Hematopoietic multipotent progenitor cell treated with erythropoietin and hydrocortisone succinate and interleukin-3 and kit ligand, for 17 days (in vitro differentiated cells): ENCODE data around the gene CD19.

Source experiments
- DNase-seq: peaks from one replicate; pipeline ENCODE4 v3.0.0-alpha.2; 2015; ENCODE audit warnings: low spot score

The CD19 gene

GRCh38 chr16:28982949-28983348, 51.2 kb downstream of the CD19 start:
- DNase-seq, result no peak

- no peak for DNase-seq
Observed at GRCh38 chr16:28983644-28984043, 51.9 kb downstream of the CD19 start.

GRCh38 chr16:28984091-28984490, 52.3 kb downstream of the CD19 start:
- DNase-seq, result no peak

GRCh38 chr16:28984619-28985135, 52.9 kb downstream of the CD19 start, which contains the start of gene LAT:
Gene LAT, plus strand, starts transcription at chr16:28985052. Its CDS starts 366 bp downstream, at chr16:28985418.
- DNase-seq, result no peak

- no peak for DNase-seq
Observed at GRCh38 chr16:28985211-28986041, 53.7 kb downstream of the CD19 start.

- no peak for DNase-seq
Observed at GRCh38 chr16:28986046-28986445, 54.3 kb downstream of the CD19 start.

GRCh38 chr16:28986492-28986891, 54.7 kb downstream of the CD19 start:
- DNase-seq, result no peak

- DNase-seq, result no peak
Observed at GRCh38 chr16:28987170-28987853, 55.5 kb downstream of the CD19 start.
